ENCODE measurements around the gene ARFRP1. TPM values are rescaled to one million over a fixed set of nuclear protein-coding genes. Genes with fewer than 3 reads are reported as not detected.
"Not testable (repeated sequence)": the region's sequence is repeated elsewhere in the genome, so short reads cannot be mapped to it uniquely, and the experiment has no call there.

Gene ARFRP1
- total RNA-seq, 1 donor = 25.7 TPM

GRCh38 chr20:63663332-63664066, 44.3 kb downstream of the ARFRP1 start:
- no peak for DNase-seq (ENCODE audit: low read depth)
- no peak overlapping the region for H3K4me3 ChIP-seq (ENCODE audit: low read depth, low read length)
- no peak for TF ChIP-seq CTCF (IDR thresholded peaks at IDR 0.05; ENCODE audit: insufficient read depth, low read length)

GRCh38 chr20:63662813-63663189, 45.0 kb downstream of the ARFRP1 start:
- no peak for DNase-seq (ENCODE audit: low read depth)
- no peak for TF ChIP-seq CTCF (IDR thresholded peaks at IDR 0.05; ENCODE audit: insufficient read depth, low read length)
- no peak overlapping the region for H3K4me3 ChIP-seq (ENCODE audit: low read depth, low read length)

GRCh38 chr20:63661959-63662812, 45.6 kb downstream of the ARFRP1 start:
- DNase-seq (ENCODE audit: low read depth) = no peak
- no peak overlapping the region for H3K4me3 ChIP-seq (ENCODE audit: low read depth, low read length)
- no peak for TF ChIP-seq CTCF (IDR thresholded peaks at IDR 0.05; ENCODE audit: insufficient read depth, low read length)

- DNase-seq (ENCODE audit: low read depth) = no peak
- no peak overlapping the region for H3K4me3 ChIP-seq (ENCODE audit: low read depth, low read length)
- TF ChIP-seq CTCF (IDR thresholded peaks at IDR 0.05; ENCODE audit: insufficient read depth, low read length) = no peak
Observed at GRCh38 chr20:63661108-63661507, 46.7 kb downstream of the ARFRP1 start.

- no peak for TF ChIP-seq CTCF (IDR thresholded peaks at IDR 0.05; ENCODE audit: insufficient read depth, low read length)
- no peak for DNase-seq (ENCODE audit: low read depth)
Observed at GRCh38 chr20:63660622-63661021, 47.2 kb downstream of the ARFRP1 start.

GRCh38 chr20:63660174-63660573, 47.6 kb downstream of the ARFRP1 start:
- not testable (repeated sequence) for DNase-seq (ENCODE audit: low read depth); H3K4me3 ChIP-seq (ENCODE audit: low read depth, low read length)

More at GRCh38 chr20:63660622-63661021, 47.2 kb downstream of the ARFRP1 start:
- H3K4me3 ChIP-seq (ENCODE audit: low read depth, low read length) = no peak overlapping the region

- DNase-seq (ENCODE audit: low read depth) = no peak
- no peak for TF ChIP-seq CTCF (IDR thresholded peaks at IDR 0.05; ENCODE audit: insufficient read depth, low read length)
Observed at GRCh38 chr20:63659370-63659769, 48.4 kb downstream of the ARFRP1 start.

More at GRCh38 chr20:63659370-63659769, 48.4 kb downstream of the ARFRP1 start:
- peak overlapping the region; percentile 87 for H3K4me3 ChIP-seq (ENCODE audit: low read depth, low read length)
